SU-DHL-6 (cell line): ENCODE results near the gene MAG.
"Not testable (repeated sequence)": the region's sequence is repeated elsewhere in the genome, so short reads cannot be mapped to it uniquely, and the experiment has no call there.

Source experiments
- EZH2phosphoT487 ChIP-seq: fragments of 200-600 bp; sonication (generic), shearing (Covaris generic); conservative IDR thresholded peaks from 2 replicates; pipeline ENCODE4 v1.6.1; 2018; ENCODE audit warnings: mild to moderate bottlenecking, antibody characterized with exemption, low read length, moderate library complexity, mixed read lengths
- TF ChIP-seq, protein P1 (sequence below): fragments of 200-600 bp; sonication (generic); IDR thresholded peaks from one replicate; pipeline ENCODE4 v1.5.1; 2017; ENCODE audit warnings: antibody characterized with exemption, mild to moderate bottlenecking, low read length, moderate library complexity; ENCODE audit not compliant: insufficient read depth, poor library complexity, severe bottlenecking

- TF ChIP-seq, protein P1, sequence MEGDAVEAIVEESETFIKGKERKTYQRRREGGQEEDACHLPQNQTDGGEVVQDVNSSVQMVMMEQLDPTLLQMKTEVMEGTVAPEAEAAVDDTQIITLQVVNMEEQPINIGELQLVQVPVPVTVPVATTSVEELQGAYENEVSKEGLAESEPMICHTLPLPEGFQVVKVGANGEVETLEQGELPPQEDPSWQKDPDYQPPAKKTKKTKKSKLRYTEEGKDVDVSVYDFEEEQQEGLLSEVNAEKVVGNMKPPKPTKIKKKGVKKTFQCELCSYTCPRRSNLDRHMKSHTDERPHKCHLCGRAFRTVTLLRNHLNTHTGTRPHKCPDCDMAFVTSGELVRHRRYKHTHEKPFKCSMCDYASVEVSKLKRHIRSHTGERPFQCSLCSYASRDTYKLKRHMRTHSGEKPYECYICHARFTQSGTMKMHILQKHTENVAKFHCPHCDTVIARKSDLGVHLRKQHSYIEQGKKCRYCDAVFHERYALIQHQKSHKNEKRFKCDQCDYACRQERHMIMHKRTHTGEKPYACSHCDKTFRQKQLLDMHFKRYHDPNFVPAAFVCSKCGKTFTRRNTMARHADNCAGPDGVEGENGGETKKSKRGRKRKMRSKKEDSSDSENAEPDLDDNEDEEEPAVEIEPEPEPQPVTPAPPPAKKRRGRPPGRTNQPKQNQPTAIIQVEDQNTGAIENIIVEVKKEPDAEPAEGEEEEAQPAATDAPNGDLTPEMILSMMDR = not testable (repeated sequence)
- not testable (repeated sequence) for TF ChIP-seq EZH2phosphoT487
Measured at GRCh38 chr19:35285465-35285864, 6.5 kb upstream of the MAG start.
